SK-N-SH treated with all-trans-retinoic acid at 6 μM for 48 hours (cell line): ENCODE measurements around the gene PVALB.

Experiments
- ARNTL ChIP-seq: fragments of 450-650 bp; formaldehyde crosslinking; IDR thresholded peaks from 2 replicates; pipeline ENCODE4 v1.5.0; 2020; ENCODE audit warnings: low read depth, mild to moderate bottlenecking, moderate library complexity, borderline replicate concordance
- CREB5 ChIP-seq: fragments of 250-450 bp; sonication (Bioruptor Pico); IDR thresholded peaks from 2 replicates; pipeline ENCODE4 v1.5.1; 2020; ENCODE audit warnings: low read depth, mild to moderate bottlenecking, moderate library complexity
- CSRNP3 ChIP-seq: fragments of 250-450 bp; sonication (Bioruptor Pico); IDR thresholded peaks from 2 replicates; pipeline ENCODE4 v1.5.1; 2021; ENCODE audit warnings: mild to moderate bottlenecking, moderate library complexity
- GLIS3 ChIP-seq: fragments of 250-450 bp; sonication (Bioruptor Pico); IDR thresholded peaks from 2 replicates; pipeline ENCODE4 v1.5.0; 2020; ENCODE audit warnings: mild to moderate bottlenecking, moderate library complexity
- ISL1 ChIP-seq: fragments of 250-450 bp; sonication (Bioruptor Pico); IDR thresholded peaks from 2 replicates; pipeline ENCODE4 v2.1.2; 2022; ENCODE audit warnings: mild to moderate bottlenecking, moderate library complexity
- OSR1 ChIP-seq: fragments of 250-450 bp; sonication (Bioruptor Pico); IDR thresholded peaks from 2 replicates; pipeline ENCODE4 v1.8.0; 2022; ENCODE audit warnings: moderate library complexity, mild to moderate bottlenecking, inconsistent platforms
- PPARA ChIP-seq: fragments of 250-450 bp; sonication (Bioruptor Pico); IDR thresholded peaks from 2 replicates; pipeline ENCODE4 v1.5.0; 2020; ENCODE audit warnings: mild to moderate bottlenecking, borderline replicate concordance
- SNAI2 ChIP-seq: fragments of 250-450 bp; sonication (Bioruptor Pico); IDR thresholded peaks from 2 replicates; pipeline ENCODE4 v1.5.0; 2020; ENCODE audit warnings: mild to moderate bottlenecking, moderate library complexity
- ZC3H10 ChIP-seq: fragments of 250-450 bp; sonication (Bioruptor Pico); IDR thresholded peaks from 2 replicates; pipeline ENCODE4 v1.5.1; 2021; ENCODE audit warnings: mild to moderate bottlenecking, moderate library complexity
- ZNF8 ChIP-seq: fragments of 450-650 bp; formaldehyde crosslinking; IDR thresholded peaks from 2 replicates; pipeline ENCODE4 v1.5.0; 2020; ENCODE audit warnings: mild to moderate bottlenecking, moderate library complexity
- TF ChIP-seq, protein P1 (sequence below): fragments of 250-450 bp; sonication (Bioruptor Pico); IDR thresholded peaks from 2 replicates; pipeline ENCODE4 v1.8.0; 2020; ENCODE audit warnings: mild to moderate bottlenecking, moderate library complexity, borderline replicate concordance

DNA sequence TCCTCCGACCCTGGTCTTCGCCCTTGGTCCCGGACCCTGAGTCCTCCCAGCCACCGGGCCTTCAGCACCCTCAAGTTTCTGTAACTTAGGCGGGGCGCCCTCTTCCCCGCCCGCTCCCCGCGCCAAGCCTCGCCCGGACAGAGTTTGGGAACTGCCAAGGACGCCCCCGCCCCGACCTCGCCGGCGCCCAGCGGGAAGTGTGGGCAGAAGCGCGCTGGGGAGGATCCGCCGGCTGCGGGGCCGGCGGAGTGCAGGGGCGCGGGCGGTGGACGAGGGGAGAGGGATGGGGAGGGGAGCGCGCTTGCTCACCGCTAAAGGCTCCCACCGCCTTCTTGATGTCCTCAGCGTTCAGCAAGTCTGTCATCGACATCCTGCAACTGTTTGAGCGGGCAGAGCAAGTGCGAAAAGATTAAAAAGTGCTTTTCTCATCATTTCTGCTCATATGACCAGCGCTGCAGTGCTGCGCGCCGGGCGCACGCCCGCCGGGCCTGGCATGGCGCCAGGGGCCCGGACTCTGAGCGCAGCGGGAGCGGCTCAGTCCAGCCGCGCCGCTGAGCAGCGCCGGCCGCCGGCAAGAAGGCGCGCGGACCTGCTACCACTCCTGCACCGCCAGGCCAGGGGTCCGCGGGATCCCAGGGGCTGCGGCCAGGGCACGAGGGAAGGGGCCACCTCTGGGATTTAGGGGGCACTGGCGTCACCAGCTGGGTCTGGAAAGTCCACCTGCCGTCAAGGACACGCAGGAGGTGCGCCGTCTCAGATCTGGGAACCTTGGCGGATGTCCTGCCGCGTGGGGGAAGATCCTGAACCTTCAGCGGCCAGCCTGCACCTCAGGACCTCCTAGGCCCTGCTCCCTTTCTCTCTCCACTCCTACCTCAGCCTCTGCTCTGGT, at the start of gene PVALB:
- TF ChIP-seq, protein P1, sequence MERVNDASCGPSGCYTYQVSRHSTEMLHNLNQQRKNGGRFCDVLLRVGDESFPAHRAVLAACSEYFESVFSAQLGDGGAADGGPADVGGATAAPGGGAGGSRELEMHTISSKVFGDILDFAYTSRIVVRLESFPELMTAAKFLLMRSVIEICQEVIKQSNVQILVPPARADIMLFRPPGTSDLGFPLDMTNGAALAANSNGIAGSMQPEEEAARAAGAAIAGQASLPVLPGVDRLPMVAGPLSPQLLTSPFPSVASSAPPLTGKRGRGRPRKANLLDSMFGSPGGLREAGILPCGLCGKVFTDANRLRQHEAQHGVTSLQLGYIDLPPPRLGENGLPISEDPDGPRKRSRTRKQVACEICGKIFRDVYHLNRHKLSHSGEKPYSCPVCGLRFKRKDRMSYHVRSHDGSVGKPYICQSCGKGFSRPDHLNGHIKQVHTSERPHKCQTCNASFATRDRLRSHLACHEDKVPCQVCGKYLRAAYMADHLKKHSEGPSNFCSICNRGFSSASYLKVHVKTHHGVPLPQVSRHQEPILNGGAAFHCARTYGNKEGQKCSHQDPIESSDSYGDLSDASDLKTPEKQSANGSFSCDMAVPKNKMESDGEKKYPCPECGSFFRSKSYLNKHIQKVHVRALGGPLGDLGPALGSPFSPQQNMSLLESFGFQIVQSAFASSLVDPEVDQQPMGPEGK: no peak
- no peak for TF ChIP-seq CREB5 (CRISPR knock-in tag)
- TF ChIP-seq OSR1 (CRISPR knock-in tag): no peak
- no peak for TF ChIP-seq SNAI2 (CRISPR knock-in tag)
- no peak for TF ChIP-seq PPARA (CRISPR knock-in tag)
- no peak for TF ChIP-seq GLIS3 (CRISPR knock-in tag)
- no peak for TF ChIP-seq ARNTL (CRISPR knock-in tag)
- no peak for TF ChIP-seq ZC3H10 (CRISPR knock-in tag)
- no peak for TF ChIP-seq ZNF8 (CRISPR knock-in tag)
- TF ChIP-seq CSRNP3 (CRISPR knock-in tag): no peak
- no peak for TF ChIP-seq ISL1
